T47D (cell line): ENCODE results near the gene PERCC1.

Experiments
- DNase-seq, 2 experiments: peaks; one replicate each; pipeline versions ENCODE4 v3.0.0 to v3.0.0-alpha.2; 2011 to 2012; ENCODE audit warnings: low read depth in 1 of 2, low spot score in 1 of 2
- JUND ChIP-seq: IDR thresholded peaks from 2 replicates; pipeline ENCODE4 v1.6.1; 2012; ENCODE audit warnings: low read depth
- in situ Hi-C: cut with HindIII; loops from 2 replicates; pipeline ENCODE4 v1.10.0; 2016; ENCODE audit warnings: low sequenced_read_pairs, low pct_unique_long_range_greater_than_20kb

Gene PERCC1

DNA sequence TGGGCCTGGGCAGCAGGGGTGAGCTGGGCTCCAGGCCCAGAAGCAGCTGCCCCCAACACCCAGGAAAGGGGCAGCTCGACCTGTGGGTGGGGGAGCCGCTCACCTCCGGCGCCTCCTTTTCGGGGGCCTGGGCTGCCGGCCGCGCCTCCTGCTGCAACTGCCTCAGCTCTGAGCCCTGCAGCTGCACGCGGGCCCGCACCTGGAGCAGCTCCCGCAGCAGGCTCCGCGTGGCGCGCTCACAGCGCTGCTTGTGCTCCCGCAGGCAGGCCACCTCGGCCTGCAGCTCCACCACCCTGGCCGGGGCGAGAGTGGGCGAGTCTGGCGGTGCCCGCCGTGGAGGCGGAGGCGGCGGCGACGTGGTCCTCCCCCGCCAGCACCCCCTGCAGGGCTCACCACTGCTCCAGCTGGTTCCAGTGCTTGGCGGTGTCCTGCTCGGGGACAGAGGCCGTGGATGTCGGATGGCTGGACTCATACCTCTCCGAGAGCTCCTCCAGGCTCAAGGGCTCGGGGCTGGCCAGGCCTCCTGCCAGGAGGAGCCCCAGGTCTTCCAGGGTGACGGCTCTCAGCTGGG, 12.6 kb downstream of the PERCC1 start:
- no peak for DNase-seq
- TF ChIP-seq JUND, result no peak
- in situ Hi-C loops, result no loop called here

DNA sequence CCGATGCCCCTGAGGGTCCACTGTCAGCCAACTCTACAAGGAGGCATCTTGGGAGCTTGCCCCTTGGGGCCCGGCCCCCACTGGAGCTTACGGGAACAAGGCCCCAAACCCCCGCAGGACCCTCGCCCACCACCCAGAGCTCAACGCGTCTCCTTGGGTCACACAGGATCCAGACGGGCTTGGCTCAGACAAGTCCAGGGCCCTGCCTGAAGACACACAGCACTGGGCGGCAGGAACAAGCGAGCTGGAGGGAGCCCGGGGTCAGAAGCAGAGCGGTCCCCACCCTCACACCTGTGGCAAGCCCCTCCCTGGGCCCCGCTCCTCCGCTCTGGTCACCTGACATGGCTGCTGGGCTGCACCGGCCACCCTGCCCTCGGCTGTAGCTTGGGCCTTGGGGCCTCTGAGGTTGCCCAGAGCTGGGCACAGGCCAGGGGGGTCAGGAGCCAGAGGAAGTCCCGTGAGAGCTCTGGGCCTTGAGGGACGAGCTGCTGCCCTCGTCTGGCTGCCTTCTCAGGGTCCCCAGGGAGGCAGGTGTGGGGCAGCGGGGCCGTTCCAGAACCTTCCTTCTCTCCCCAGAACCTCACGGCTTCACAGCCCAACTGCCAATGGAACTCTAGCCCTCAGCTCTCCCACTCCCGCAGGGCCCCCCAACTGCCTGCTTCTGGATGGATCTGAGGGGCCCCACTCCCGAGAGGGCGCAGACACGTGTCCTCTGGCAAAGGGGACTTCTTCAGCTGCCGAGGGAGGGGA, 13.3 kb downstream of the PERCC1 start, which contains the start of gene CCDC154:
CCDC154 (minus strand) TSS at position 577 of the 750 bp plus-strand sequence; CDS start at position 343, 234 bp downstream.
- DNase-seq, result no peak

DNA sequence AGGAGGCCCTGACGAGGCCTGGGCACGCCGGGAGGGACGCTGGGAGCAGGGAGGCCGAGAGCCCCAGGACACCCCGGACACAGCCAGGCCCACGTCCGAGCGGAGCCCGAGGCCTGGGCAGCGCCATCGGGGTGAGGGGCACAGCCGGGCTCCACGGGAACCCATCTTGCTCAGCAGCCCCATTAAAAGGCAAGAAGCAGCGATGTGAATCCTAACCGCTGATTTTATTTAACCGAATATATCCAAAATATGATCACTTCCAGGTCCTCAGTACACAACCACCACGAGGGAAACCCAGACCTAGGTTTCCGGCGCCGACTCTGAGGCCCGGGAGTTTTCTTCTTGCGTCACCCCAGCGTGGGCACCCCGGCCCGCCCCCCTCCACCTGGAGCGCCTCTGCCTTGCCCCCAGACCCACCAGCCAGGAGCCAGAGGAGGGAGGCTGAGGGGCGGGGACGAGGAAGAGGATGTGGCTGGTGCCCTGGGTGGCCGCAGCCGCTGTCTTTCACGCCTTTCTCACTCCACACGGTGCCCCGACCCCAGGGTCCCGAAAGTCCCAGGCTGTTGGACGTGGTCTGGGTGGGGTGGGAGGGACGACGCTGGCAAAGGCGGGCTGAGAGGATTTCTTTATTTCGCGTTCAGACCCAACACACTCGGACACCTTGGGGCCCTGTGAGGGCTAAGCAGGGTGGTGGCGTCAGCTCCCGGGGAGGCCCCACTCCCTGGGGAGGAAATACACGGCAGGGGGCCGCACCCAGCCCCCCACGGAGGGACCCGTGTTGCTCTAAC, 14.0 kb downstream of the PERCC1 start:
- in situ Hi-C loops, result no loop called here
- no peak for TF ChIP-seq JUND
- no peak for DNase-seq

More for the DNA sequence above, 13.3 kb downstream of the PERCC1 start, which contains the start of gene CCDC154:
- in situ Hi-C loops, result no loop called here
- no peak for TF ChIP-seq JUND

DNA sequence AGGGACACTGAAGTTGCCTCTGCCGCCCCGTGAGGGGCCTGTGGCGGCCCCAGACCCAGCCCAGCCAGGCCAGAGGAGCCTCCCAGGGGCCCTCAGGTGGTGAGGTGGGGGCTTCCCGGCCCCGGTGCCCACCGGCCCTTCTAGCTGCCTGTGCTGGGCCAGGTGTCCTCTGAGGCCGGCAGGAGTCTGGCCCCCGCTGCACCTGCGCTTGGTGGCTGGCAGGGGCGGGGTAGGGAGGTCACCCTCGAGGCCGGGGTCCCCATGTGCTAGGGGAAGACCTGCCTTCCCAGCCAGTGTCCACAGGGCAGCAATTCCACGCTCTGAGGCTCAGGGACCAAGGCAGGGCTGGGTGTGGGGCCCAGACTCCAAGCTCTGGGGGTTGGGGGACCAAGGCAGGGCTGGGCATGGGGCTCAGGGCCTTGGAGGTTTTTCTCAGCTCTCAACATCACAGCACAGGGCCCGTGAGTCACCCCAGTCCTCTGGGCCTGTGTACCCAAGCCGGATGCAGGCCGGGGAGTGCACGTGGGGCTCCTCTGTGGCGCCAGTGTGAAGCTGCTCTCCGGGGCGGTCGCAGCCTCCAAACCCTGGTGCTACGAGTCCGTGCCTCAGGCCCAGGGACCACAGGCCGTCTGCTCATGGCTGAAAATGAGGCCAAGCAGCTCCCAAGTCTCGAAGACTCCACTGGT, 14.8 kb downstream of the PERCC1 start:
- no peak for TF ChIP-seq JUND
- no peak for DNase-seq
- in situ Hi-C loops, result no loop called here

DNA sequence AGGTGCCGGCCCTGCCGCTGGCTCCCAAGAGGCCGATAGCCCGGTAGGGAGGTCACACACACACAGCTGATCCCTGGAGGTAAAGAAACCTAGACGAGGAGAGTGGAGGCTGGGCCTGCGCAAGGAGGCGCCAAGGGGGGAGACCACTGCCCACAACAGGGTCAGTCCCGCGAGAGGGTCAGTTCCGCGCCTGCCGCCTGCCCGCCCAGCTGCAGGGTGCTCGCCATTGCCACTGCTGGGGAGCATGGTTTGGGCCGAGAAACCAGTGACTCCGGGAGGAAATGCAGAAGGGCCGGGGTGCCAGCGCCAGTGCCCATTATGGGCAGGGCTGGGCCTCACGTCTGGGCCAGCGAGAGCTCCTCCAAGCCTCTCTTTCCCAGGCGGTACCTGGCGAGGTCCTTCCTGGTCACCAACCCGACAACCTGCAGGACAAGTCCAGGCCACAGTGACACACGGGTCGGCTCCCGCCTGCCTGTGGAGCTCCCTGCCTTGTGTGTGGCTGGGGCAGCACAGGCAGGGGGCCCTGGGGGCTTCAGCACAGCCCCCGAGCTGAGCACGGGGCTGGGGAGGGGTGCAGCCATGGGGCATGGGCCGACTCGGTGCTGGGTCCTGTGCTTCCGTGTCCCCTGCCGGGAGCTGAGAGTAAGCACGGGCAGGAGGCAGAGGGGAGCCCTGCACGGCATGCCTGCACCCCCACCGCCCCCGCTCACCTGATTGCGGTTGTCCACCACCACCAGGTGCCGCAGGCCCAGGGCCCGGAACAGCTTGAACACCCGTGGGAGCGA, 15.6 kb downstream of the PERCC1 start:
- in situ Hi-C loops, result no loop called here
- no peak for TF ChIP-seq JUND
- DNase-seq, result no peak

DNA sequence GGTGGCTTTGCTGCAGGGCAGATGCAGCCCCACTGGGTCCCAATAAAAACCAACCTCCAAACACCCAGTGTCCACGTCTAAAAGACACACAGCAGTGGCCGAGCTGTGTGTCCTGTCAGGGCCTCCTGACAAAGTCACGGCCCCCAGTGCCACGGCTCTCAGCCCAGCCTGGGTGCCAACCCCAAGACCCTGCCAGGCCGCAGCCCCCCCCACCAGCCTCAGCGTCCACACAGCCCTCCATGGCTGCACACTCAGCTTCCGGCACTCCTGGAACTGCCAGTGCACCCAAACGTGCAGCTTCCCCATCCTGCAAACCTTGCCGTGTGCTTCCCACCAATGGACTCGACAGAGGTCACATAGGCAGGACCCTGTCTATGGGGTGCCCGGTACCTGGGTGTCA, 17.1 kb downstream of the PERCC1 start:
- TF ChIP-seq JUND, result no peak
- no peak for DNase-seq
- in situ Hi-C loops, result no loop called here

DNA sequence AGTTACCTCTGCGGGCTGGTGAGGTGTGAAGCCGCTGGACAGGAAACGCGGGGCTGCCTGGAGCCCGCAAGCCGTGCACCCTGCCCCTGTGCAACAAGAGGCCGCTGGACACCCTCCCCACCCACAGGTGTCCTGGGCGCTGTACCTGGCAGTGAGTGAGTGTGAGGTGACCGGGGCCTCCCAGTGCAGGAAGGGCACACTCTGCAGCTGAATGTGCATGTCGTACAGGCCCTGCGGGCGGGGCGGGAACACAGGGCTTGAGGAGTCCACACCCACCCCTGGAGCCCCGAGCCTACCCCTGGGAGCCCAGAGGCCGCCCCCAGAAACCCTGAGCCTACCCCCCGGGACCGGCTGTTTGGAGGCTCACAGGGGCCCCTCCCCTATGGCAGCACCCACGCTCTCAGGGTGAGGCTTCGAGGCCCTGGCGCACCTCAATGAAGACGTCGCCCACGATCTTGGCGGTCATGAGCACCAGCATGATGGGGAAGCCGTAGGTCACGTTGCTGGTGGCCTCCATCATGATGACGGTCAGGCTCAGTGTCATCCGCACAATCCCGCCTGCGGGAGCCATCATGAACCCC, 17.7 kb downstream of the PERCC1 start:
- TF ChIP-seq JUND, result no peak
- DNase-seq, result no peak
- in situ Hi-C loops, result no loop called here

DNA sequence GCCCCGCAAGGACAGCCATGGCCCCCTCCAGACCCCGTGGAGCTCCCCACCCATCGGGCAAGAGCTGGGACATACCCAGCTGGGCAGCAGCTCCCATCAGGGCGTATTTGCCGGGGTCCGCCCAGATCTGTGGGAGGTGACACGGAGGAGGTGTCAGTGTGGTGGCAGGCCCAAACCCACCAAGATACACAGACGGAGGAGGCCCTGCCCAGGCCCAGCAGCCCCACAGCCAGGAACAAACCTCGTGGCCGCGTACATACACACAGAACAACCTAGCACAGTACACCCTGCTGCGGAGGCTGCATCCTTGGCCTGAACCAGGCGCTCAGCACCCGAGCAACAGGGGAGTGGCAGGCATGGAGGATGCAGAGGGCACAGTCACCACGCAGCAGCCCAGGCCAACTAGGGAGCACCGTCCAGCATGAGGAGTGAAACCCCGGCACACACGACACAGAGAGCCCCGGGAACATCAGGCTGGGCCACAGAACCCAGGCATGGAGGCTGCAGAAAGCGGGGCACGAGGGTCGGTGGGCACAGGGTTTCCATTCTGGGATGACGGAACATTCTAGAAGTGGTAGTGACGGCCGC, 18.4 kb downstream of the PERCC1 start:
- no peak for TF ChIP-seq JUND
- DNase-seq, result no peak
- in situ Hi-C loops, result no loop called here

DNA sequence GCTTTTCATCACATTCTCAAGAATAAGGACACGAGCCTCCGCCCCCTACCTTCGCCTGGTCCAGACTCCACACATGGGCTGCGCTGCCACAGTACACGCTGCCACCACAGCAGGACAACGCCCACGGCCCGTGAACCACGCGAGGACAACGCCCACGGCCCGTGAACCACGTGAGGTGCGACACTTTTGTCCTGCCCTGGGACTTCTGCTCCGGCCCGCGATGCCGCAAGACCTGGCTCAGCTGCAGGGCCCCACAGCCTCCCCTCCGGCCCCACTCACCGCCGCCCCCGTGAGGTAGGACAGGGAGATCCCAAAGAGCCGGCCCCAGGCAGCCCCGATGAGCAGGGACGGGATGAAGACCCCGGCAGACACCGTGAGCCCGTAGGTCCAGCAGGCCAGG, 19.3 kb downstream of the PERCC1 start:
- DNase-seq, result no peak
- in situ Hi-C loops, result no loop called here
- TF ChIP-seq JUND, result no peak

DNA sequence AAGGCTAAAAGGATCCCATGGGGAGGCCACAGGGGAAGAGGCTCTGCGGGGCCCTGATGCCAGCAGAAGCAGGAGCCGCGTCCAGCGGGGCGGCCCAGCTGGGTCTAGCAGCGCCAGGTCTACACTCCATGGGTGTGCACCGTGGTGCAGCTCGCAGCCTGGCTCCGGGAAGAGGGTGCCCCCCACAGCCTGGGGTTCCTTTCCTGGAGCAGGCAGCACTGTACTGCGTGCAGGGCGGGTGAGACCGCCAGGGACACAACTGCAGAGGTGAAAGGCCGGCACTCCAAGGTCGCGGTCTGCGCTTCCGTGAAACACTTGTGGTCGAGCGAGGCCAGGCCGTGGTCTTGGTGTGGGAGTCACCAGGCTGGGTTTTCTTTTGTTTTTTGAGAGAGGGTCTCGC, 20.0 kb downstream of the PERCC1 start:
- TF ChIP-seq JUND, result no peak
- DNase-seq, result no peak
- in situ Hi-C loops, result no loop called here

DNA sequence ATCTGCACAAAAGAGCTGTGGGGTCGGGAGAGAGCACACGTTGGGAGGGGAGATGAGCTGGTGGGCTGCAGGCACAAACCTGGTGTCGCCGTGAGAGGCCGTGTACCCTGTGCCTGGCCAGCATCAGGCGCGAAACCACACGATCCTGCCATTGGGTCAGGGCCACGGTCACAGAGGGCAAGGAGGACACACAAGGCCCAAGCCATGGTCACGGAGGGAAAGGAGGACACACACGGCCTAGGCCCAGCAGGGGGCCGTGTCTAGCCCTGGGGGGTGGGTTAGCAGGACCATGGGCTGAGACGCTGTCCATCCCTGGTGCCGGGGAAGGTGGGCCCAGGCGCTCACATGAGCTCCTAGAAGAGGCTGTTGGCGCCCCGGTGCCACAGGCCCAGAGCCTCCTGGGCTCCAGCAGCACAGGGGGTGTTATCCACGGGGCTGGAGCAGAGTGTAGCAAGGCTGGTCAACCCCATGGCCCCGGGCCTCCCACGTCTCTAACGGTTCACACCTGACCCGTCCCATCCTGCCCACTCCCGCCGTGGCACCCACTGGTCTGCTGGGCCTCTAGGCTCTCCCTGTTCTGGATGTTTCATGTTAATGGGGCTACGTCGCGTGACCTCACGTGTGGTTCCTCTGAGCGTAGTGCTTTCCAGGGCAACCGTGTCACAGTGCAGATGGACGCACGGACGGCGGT, 21.0 kb downstream of the PERCC1 start:
- TF ChIP-seq JUND, result no peak
- in situ Hi-C loops, result no loop called here
- DNase-seq, result no peak
